ENCODE measurements around the gene KANSL2. TPM values are rescaled to one million over a fixed set of nuclear protein-coding genes. Genes with fewer than 3 reads are reported as not detected.

Gene KANSL2
- total and polyA plus RNA-seq, 2 donors (not counting 3 experiments of a cell fraction or from before 2014, with no cell fraction given): 30.5 to 35.8 TPM

DNA sequence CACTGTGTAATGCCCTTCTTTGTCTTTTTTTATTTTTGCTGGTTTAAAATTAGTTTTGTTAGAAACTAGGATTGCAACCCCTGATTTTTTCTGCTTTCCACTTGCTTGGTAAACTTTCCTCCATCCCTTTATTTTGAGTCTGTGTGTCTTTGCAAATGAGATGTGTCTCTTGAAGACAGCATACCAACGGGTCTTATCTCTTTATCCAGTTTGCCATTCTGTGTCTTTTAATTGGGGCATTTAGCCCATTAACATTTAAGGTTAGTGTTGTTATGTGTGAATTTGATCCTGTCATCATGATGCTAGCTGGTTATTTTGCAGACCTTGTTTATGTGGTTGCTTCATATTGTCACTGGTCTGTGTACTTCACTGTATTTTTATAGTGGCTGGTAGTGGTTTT, 68.7 kb downstream of the KANSL2 start:
- no peak for FAIRE-seq
- intact Hi-C loops (cut with micrococcal nuclease): loop anchor here (10.0 kb wide), 1 partner anchor 649 kb away; the partner anchor contains the start of gene TMEM106C
- TF ChIP-seq POLR2A (IDR thresholded peaks at IDR 0.05; ENCODE audit: low read depth, low read length) (no peak), GATA2 (IDR thresholded peaks at IDR 0.05; ENCODE audit: insufficient read depth, insufficient read length, low read depth, low read length) (no peak), JUN (IDR thresholded peaks at IDR 0.05; ENCODE audit: borderline replicate concordance, insufficient read depth, insufficient read length, low read depth) (no peak), POLR2AphosphoS5 (IDR thresholded peaks at IDR 0.05; ENCODE audit: insufficient read depth, low read depth, low read length) (no peak), MYC (IDR thresholded peaks at IDR 0.05; ENCODE audit: low read depth, low read length) (no peak), EZH2 (IDR thresholded peaks at IDR 0.05; ENCODE audit: borderline replicate concordance, low read depth, low read length, severe bottlenecking) (no peak), FOS (IDR thresholded peaks at IDR 0.05; ENCODE audit: borderline replicate concordance, insufficient read depth, low read length) (no peak)
- TF ChIP-seq, protein P1, sequence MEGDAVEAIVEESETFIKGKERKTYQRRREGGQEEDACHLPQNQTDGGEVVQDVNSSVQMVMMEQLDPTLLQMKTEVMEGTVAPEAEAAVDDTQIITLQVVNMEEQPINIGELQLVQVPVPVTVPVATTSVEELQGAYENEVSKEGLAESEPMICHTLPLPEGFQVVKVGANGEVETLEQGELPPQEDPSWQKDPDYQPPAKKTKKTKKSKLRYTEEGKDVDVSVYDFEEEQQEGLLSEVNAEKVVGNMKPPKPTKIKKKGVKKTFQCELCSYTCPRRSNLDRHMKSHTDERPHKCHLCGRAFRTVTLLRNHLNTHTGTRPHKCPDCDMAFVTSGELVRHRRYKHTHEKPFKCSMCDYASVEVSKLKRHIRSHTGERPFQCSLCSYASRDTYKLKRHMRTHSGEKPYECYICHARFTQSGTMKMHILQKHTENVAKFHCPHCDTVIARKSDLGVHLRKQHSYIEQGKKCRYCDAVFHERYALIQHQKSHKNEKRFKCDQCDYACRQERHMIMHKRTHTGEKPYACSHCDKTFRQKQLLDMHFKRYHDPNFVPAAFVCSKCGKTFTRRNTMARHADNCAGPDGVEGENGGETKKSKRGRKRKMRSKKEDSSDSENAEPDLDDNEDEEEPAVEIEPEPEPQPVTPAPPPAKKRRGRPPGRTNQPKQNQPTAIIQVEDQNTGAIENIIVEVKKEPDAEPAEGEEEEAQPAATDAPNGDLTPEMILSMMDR (IDR thresholded peaks at IDR 0.05; ENCODE audit: extremely low read depth in 1 of 2, insufficient read depth in 1 of 2, low read depth in 1 of 2, low read length in 2 of 2): no peak

More for the DNA sequence above, 68.7 kb downstream of the KANSL2 start:
- no peak overlapping the region for H3K9ac ChIP-seq (replicated peaks; ENCODE audit: extremely low read depth, insufficient read depth, low read length)
- no peaks in the 10 kb centered on the region for H3K9me3 ChIP-seq (replicated peaks; ENCODE audit: control insufficient read depth, insufficient read depth, low read length)
- dilution Hi-C loops (cut with MboI; ENCODE audit: extremely low pct_ligation_motif_present, low sequenced_read_pairs): no loop called here
- no peaks in the 10 kb centered on the region for H3K9me1 ChIP-seq (replicated peaks; ENCODE audit: control insufficient read depth, extremely low read depth, insufficient read depth, low read length)
- ChIA-PET POLR2A (no interaction called here), CTCF (interaction anchor here (0.8 to 1.0 kb wide), 2 partner anchors 9 to 15 kb away, joined by 3 to 4 read pairs; no protein-coding TSS in a partner anchor)
- BruUV-seq (replicated peaks): no TSS peak
- no peak overlapping the region for H3K27ac ChIP-seq (ENCODE audit: insufficient read depth, low read depth, low read length)
- no peak overlapping the region for H2AFZ ChIP-seq (ENCODE audit: low read depth, low read length)
- no peak for DNase-seq (ENCODE audit: low read depth, low spot score)
- H3K36me3 ChIP-seq (ENCODE audit: control insufficient read depth in 2 of 2, extremely low read depth in 1 of 2, insufficient read depth in 2 of 2, low read length in 2 of 2): no peaks in the 10 kb centered on the region
- H4K20me1 ChIP-seq (replicated peaks; ENCODE audit: control insufficient read depth, extremely low read depth, insufficient read depth, low read length): no peaks in the 10 kb centered on the region
- no peaks in the 10 kb centered on the region for H3K79me2 ChIP-seq (ENCODE audit: control insufficient read depth, insufficient read depth, low read length)
- peaks cover 6 to 10% of the 10 kb centered on the region in 2 experiments for H3K27me3 ChIP-seq (ENCODE audit: control insufficient read depth in 2 of 2, insufficient read depth in 2 of 2, low read length in 2 of 2)
- no peak overlapping the region for H3K4me2 ChIP-seq (ENCODE audit: insufficient read depth, low read length)
- no peak overlapping the region for H3K4me3 ChIP-seq (replicated peaks in 1 of 3; ENCODE audit: insufficient read depth in 1 of 3, low read depth in 1 of 3, low read length in 3 of 3)
- H3K4me1 ChIP-seq (ENCODE audit: control insufficient read depth, extremely low read depth, insufficient read depth, low read length): no peaks in the 10 kb centered on the region

MicroRNAs within 50 kb of the gene (microRNA counts, 767-probe panel; counts per million panel counts)
- 723 counts per million, percentile 96 among the panel's probes with 10 or more counts for microRNA hsa-miR-1291

Small RNAs within 50 kb of the gene (microRNA-seq; reads per million reads assigned to microRNA genes)
- not detected for gene MIR1291 (ENCODE audit: borderline number of aligned reads, borderline replicate concordance)

Small RNAs within 50 kb of the gene (small RNA-seq; reads per million reads assigned to genes)
- gene MIR1291 (ENCODE audit: insufficient read depth, insufficient read length, low read depth, low replicate concordance) (not detected), gene SNORA2A (ENCODE audit: insufficient read depth, insufficient read length, low read depth, low replicate concordance) (7.0 reads per million, percentile 50 among the genes with 10 or more reads in this experiment), gene SNORA2B (ENCODE audit: insufficient read depth, insufficient read length, low read depth, low replicate concordance) (99.2 reads per million, percentile 97 among the genes with 10 or more reads in this experiment), gene SNORA2C (ENCODE audit: insufficient read depth, insufficient read length, low read depth, low replicate concordance) (1.5 reads per million)

Other genes starting within 250 kb of the KANSL2 start
- not detected in 2 replicates for gene ANP32D, start 209.7 kb downstream of the KANSL2 start, total RNA-seq
- gene ANP32D, start 209.7 kb downstream of the KANSL2 start, polyA plus RNA-seq: not detected in 2 replicates
- not detected in 2 replicates for gene C12orf54, start 199.7 kb downstream of the KANSL2 start, total RNA-seq
- not detected in 2 replicates for gene C12orf54, start 199.7 kb downstream of the KANSL2 start, polyA plus RNA-seq
- not detected in 2 replicates for gene OR8S1, start 156.6 kb downstream of the KANSL2 start, total RNA-seq
- gene OR8S1, start 156.6 kb downstream of the KANSL2 start, polyA plus RNA-seq: not detected in 2 replicates
- gene LALBA, start 112.2 kb downstream of the KANSL2 start, total RNA-seq: not detected in 2 replicates
- gene LALBA, start 112.2 kb downstream of the KANSL2 start, polyA plus RNA-seq: not detected in 2 replicates
- 33.0 and 35.1 TPM in 2 replicates for gene CCNT1, start 34.5 kb upstream of the KANSL2 start, total RNA-seq
- gene CCNT1, start 34.5 kb upstream of the KANSL2 start, polyA plus RNA-seq: 9.7 and 10.6 TPM in 2 replicates
- gene ADCY6, start 106.9 kb upstream of the KANSL2 start, total RNA-seq: 43.3 and 46.2 TPM in 2 replicates
- gene ADCY6, start 106.9 kb upstream of the KANSL2 start, polyA plus RNA-seq: 37.0 and 38.7 TPM in 2 replicates
- gene CACNB3, start 136.3 kb upstream of the KANSL2 start, total RNA-seq: 61.8 and 64.2 TPM in 2 replicates
- gene CACNB3, start 136.3 kb upstream of the KANSL2 start, polyA plus RNA-seq: 37.4 and 46.1 TPM in 2 replicates
- gene DDX23, start 169.9 kb upstream of the KANSL2 start, total RNA-seq: 101 and 107 TPM in 2 replicates
- 47.4 and 56.0 TPM in 2 replicates for gene DDX23, start 169.9 kb upstream of the KANSL2 start, polyA plus RNA-seq
- gene RND1, start 183.6 kb upstream of the KANSL2 start, total RNA-seq: 4.0 and 4.4 TPM in 2 replicates
- 5.2 and 9.9 TPM in 2 replicates for gene RND1, start 183.6 kb upstream of the KANSL2 start, polyA plus RNA-seq
- 78.9 and 81.2 TPM in 2 replicates for gene FKBP11, start 243.3 kb upstream of the KANSL2 start, total RNA-seq
- 74.2 and 81.7 TPM in 2 replicates for gene FKBP11, start 243.3 kb upstream of the KANSL2 start, polyA plus RNA-seq